ENCODE results near the gene CPA2.

CPA2 gene

DNA sequence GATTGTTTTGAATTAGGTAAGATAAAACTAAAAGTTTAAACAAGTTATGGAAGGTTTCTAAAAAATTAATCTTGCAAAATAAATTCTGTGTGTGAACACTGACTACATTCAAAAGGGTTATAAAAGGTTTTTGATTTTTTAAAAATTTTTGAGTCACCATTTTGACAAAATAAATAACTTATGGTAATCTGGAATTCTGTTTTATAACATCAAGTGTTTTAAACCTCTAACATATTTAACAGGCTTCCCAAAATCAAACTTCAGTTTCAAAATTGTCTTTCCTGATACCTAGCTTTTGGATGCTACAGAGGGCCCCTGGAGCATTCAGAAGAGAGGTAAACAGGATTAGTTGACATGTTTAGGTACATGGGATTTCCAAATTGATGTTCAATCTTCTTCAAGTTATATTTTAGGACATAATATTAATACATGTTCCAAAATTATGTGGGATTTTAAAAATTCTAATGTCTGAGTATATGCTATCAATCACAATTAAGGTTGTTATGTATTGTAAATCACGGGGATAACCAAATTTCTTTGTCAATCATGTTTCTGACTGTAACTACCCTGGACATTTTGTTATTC lies 8.1 kb upstream of the CPA2 start:
- no peak overlapping the region for H3K4me3 ChIP-seq (ENCODE audit: insufficient read length, low read depth)
- H3K36me3 ChIP-seq (ENCODE audit: insufficient read depth, insufficient read length, low read length): no peaks in the 10 kb centered on the region
- TF ChIP-seq SUZ12 (IDR thresholded peaks at IDR 0.05; ENCODE audit: extremely low read depth, insufficient read depth, insufficient read length) (no peak), YY1 (IDR thresholded peaks at IDR 0.05; ENCODE audit: insufficient read depth, insufficient read length) (no peak), ZNF274 (IDR thresholded peaks at IDR 0.05; ENCODE audit: low read depth, low read length) (no peak)
- H3K27me3 ChIP-seq (ENCODE audit: insufficient read depth, insufficient read length): no peaks in the 10 kb centered on the region
- no peak overlapping the region for H3K9ac ChIP-seq (ENCODE audit: insufficient read length, low read depth)
- H3K9me3 ChIP-seq (ENCODE audit: insufficient read depth, low read length): peaks cover 34% of the 10 kb centered on the region
- H3K4me1 ChIP-seq (ENCODE audit: insufficient read depth, insufficient read length): no peaks in the 10 kb centered on the region
- DNase-seq (ENCODE audit: low read depth, low spot score): no peak

DNA sequence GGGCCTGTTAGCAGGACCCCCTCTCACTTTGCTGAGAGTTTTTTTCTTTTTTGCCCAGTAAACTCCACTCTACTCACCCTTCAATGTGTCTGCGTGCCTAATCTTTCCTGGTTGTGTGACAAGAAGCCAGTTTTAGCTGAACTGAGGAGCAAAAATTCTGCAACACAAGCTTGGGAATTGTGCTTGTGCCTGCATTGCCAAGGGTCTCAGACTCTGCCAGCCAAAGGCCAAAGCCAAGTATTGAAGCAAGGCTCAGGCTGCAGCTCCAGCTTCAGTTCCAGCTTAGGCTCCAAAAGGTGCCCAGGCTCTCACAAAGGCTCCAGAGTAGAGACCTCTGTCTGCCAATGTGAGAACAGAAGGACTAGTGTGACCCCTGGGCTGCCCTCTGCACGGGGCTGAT lies 4.2 kb upstream of the CPA2 start:
- no peak overlapping the region for H3K9ac ChIP-seq (ENCODE audit: insufficient read length, low read depth)
- TF ChIP-seq SUZ12 (IDR thresholded peaks at IDR 0.05; ENCODE audit: extremely low read depth, insufficient read depth, insufficient read length) (no peak), YY1 (IDR thresholded peaks at IDR 0.05; ENCODE audit: insufficient read depth, insufficient read length) (no peak), ZNF274 (IDR thresholded peaks at IDR 0.05; ENCODE audit: low read depth, low read length) (no peak)
- H3K4me3 ChIP-seq (ENCODE audit: insufficient read length, low read depth): no peak overlapping the region
- H3K27me3 ChIP-seq (ENCODE audit: insufficient read depth, insufficient read length): no peaks in the 10 kb centered on the region
- H3K36me3 ChIP-seq (ENCODE audit: insufficient read depth, insufficient read length, low read length): no peaks in the 10 kb centered on the region
- peaks cover 20% of the 10 kb centered on the region for H3K9me3 ChIP-seq (ENCODE audit: insufficient read depth, low read length)
- no peak for DNase-seq (ENCODE audit: low read depth, low spot score)
- H3K4me1 ChIP-seq (ENCODE audit: insufficient read depth, insufficient read length): no peaks in the 10 kb centered on the region

DNA sequence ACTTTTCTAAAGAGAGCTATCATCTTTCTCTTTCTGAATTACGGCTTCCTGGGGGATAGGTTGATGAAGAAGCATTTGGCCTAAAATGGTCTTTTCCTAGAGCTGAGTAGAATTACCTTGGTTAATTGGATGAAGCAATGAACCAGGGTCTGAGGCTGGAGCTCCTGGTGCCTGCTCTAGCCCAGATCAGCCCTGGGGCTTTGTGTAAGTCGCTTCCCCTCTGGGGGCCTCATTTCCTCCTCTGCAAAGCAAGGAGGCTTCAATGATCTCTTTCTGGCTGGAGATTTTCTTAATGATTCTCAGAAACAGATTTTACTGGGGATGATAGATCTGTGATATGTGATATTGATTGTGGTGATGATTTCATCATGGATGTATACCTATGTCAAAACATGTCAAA lies 3.5 kb upstream of the CPA2 start:
- no peak overlapping the region for H3K9ac ChIP-seq (ENCODE audit: insufficient read length, low read depth)
- TF ChIP-seq YY1 (IDR thresholded peaks at IDR 0.05; ENCODE audit: insufficient read depth, insufficient read length) (no peak), ZNF274 (IDR thresholded peaks at IDR 0.05; ENCODE audit: low read depth, low read length) (no peak), SUZ12 (IDR thresholded peaks at IDR 0.05; ENCODE audit: extremely low read depth, insufficient read depth, insufficient read length) (no peak)
- DNase-seq (ENCODE audit: low read depth, low spot score): no peak
- no peaks in the 10 kb centered on the region for H3K4me1 ChIP-seq (ENCODE audit: insufficient read depth, insufficient read length)
- no peak overlapping the region for H3K4me3 ChIP-seq (ENCODE audit: insufficient read length, low read depth)
- peaks cover 14% of the 10 kb centered on the region for H3K9me3 ChIP-seq (ENCODE audit: insufficient read depth, low read length)
- no peaks in the 10 kb centered on the region for H3K27me3 ChIP-seq (ENCODE audit: insufficient read depth, insufficient read length)
- H3K36me3 ChIP-seq (ENCODE audit: insufficient read depth, insufficient read length, low read length): no peaks in the 10 kb centered on the region

DNA sequence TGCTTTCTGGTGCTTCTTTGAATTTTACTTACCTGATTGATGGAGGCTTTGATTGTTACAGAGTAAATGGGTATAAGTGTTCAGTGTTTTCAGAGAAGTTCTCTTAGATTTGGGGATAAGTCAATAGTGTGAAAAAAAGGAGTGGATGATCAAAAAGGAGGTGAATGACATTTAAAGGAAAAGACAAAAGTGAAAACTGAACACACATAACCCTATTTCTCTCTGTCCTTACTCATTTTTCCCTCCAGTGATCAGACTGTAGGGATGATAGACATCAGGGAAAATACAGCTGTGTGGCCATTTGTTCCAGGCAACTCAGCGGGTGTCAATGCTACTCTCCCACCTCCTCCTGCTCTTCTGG lies 278 bp downstream of the CPA2 start:
- Histone ChIP-seq H3K9ac (ENCODE audit: insufficient read length, low read depth) (no peak overlapping the region), H3K4me1 (ENCODE audit: insufficient read depth, insufficient read length) (no peaks in the 10 kb centered on the region), H3K9me3 (ENCODE audit: insufficient read depth, low read length) (no peaks in the 10 kb centered on the region), H3K27me3 (ENCODE audit: insufficient read depth, insufficient read length) (no peaks in the 10 kb centered on the region), H3K4me3 (ENCODE audit: insufficient read length, low read depth) (no peak overlapping the region), H3K36me3 (ENCODE audit: insufficient read depth, insufficient read length, low read length) (no peaks in the 10 kb centered on the region)
- TF ChIP-seq SUZ12 (IDR thresholded peaks at IDR 0.05; ENCODE audit: extremely low read depth, insufficient read depth, insufficient read length) (no peak), YY1 (IDR thresholded peaks at IDR 0.05; ENCODE audit: insufficient read depth, insufficient read length) (no peak), ZNF274 (IDR thresholded peaks at IDR 0.05; ENCODE audit: low read depth, low read length) (no peak)
- no peak for DNase-seq (ENCODE audit: low read depth, low spot score)

DNA sequence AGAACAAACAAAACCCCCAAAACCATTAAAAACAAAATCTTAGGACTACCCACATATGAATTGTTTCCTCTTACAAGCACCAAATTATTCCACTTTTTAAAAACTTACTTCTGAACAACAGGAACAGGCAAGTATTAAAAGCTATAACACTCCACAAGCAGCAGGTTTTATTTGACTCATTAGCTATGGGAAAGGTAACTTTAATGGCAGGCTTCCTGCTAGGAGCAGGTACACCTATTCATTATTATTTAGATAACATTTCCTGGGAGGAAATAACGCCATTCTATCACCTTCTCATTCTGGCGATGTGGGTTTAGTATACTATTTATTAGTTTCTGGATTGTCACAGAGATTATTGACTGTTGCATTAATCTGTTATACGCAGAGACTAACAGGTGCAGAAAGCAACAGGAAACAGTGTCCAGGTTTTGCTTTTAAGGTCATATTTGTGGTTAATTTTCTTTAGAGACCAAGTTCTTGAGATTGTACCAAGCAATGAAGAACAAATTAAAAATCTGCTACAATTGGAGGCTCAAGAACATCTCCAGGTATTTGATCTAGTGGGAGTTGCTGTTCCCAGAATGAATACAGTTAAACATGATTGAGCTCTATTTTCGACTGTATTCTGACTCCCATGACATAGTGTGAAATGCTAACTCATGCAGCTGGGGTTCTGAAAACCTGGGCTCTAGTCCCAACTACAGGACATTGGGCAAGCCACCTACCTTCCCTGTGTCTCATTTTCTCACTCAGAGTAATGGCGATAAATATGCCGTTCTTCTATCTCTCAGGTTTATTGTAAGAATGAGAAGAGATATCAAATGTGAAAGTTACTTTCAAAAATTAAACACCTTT lies 2.0 kb downstream of the CPA2 start:
- DNase-seq (ENCODE audit: low read depth, low spot score): no peak

DNA sequence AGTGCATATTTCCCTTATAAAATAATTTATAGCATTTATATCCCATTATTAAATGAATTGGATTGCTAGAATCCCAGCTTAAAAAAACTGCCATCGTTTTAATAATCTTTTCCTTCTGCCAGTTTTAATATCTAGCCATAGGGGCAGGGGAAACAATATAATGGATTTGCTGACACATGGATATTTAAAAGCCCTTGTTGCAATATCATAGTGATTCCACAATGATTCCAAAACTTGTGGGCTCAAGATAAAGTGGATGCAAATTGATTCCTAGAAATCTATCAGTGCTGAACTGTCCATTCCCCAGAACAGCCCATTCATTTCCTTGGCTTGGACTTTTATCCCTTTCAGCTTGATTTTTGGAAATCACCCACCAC lies 2.6 kb downstream of the CPA2 start:
- no peak for TF ChIP-seq SUZ12 (IDR thresholded peaks at IDR 0.05; ENCODE audit: extremely low read depth, insufficient read depth, insufficient read length)
- TF ChIP-seq YY1 (IDR thresholded peaks at IDR 0.05; ENCODE audit: insufficient read depth, insufficient read length): no peak
- no peak for TF ChIP-seq ZNF274 (IDR thresholded peaks at IDR 0.05; ENCODE audit: low read depth, low read length)
- no peak for DNase-seq (ENCODE audit: low read depth, low spot score)
- Histone ChIP-seq H3K36me3 (ENCODE audit: insufficient read depth, insufficient read length, low read length) (no peaks in the 10 kb centered on the region), H3K9me3 (ENCODE audit: insufficient read depth, low read length) (no peaks in the 10 kb centered on the region), H3K4me1 (ENCODE audit: insufficient read depth, insufficient read length) (peaks cover 5% of the 10 kb centered on the region), H3K4me3 (ENCODE audit: insufficient read length, low read depth) (no peak overlapping the region), H3K27me3 (ENCODE audit: insufficient read depth, insufficient read length) (no peaks in the 10 kb centered on the region), H3K9ac (ENCODE audit: insufficient read length, low read depth) (no peak overlapping the region)

More for the DNA sequence above, 2.0 kb downstream of the CPA2 start:
- TF ChIP-seq YY1 (IDR thresholded peaks at IDR 0.05; ENCODE audit: insufficient read depth, insufficient read length): no peak
- TF ChIP-seq SUZ12 (IDR thresholded peaks at IDR 0.05; ENCODE audit: extremely low read depth, insufficient read depth, insufficient read length): no peak
- TF ChIP-seq ZNF274 (IDR thresholded peaks at IDR 0.05; ENCODE audit: low read depth, low read length): no peak
- Histone ChIP-seq H3K4me3 (ENCODE audit: insufficient read length, low read depth) (no peak overlapping the region), H3K9me3 (ENCODE audit: insufficient read depth, low read length) (no peaks in the 10 kb centered on the region), H3K27me3 (ENCODE audit: insufficient read depth, insufficient read length) (no peaks in the 10 kb centered on the region), H3K36me3 (ENCODE audit: insufficient read depth, insufficient read length, low read length) (no peaks in the 10 kb centered on the region), H3K9ac (ENCODE audit: insufficient read length, low read depth) (no peak overlapping the region), H3K4me1 (ENCODE audit: insufficient read depth, insufficient read length) (peaks cover 5% of the 10 kb centered on the region)

DNA sequence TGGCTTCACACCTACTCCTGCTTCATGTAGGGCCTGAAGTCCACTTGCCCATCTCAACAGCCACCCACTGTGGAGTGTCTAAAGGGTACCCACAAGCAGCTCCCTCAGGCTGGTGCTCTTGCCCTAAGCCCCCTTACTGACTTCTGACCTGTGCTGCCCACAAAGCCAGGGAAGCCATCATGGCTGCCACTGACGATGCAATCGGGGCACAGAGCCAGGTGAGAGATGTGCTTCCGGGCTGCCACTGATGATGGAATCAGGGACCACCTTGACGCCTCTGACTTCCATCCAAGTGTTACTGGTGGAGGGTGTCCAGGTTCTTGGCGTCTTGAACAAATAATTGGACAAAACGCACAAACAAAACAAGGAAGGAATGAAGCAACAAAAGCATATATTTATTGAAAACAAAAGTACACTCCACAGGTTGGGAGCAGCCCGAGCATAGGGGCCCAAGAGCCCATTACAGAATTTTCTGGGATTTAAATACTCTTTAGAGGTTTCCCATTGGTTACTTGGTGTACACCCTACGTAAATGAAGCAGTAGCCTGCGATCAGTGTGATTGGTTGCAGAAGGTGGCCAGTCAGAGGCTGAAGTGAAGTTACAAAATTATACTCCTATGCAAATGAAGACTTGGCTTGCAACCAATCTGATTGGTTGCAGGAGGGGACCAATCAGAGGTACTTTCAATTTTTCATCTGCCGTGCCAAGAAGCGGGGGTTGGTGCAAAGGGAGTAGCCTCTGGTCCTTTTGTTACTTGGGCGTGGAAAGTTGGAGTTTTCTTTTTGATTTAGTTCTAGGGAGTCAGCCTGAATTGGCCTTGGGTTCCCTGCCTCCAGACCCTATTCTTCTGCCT lies 4.5 kb downstream of the CPA2 start:
- no peaks in the 10 kb centered on the region for H3K27me3 ChIP-seq (ENCODE audit: insufficient read depth, insufficient read length)
- H3K9ac ChIP-seq (ENCODE audit: insufficient read length, low read depth): no peak overlapping the region
- TF ChIP-seq YY1 (IDR thresholded peaks at IDR 0.05; ENCODE audit: insufficient read depth, insufficient read length): no peak
- no peak for TF ChIP-seq SUZ12 (IDR thresholded peaks at IDR 0.05; ENCODE audit: extremely low read depth, insufficient read depth, insufficient read length)
- TF ChIP-seq ZNF274 (IDR thresholded peaks at IDR 0.05; ENCODE audit: low read depth, low read length): no peak
- H3K9me3 ChIP-seq (ENCODE audit: insufficient read depth, low read length): no peaks in the 10 kb centered on the region
- no peak overlapping the region for H3K4me3 ChIP-seq (ENCODE audit: insufficient read length, low read depth)
- no peak for DNase-seq (ENCODE audit: low read depth, low spot score)
- no peaks in the 10 kb centered on the region for H3K36me3 ChIP-seq (ENCODE audit: insufficient read depth, insufficient read length, low read length)
- peaks cover 7% of the 10 kb centered on the region for H3K4me1 ChIP-seq (ENCODE audit: insufficient read depth, insufficient read length)
